Smooth muscle cell (in vitro differentiated cells): Measurements from ENCODE around the gene NSRP1. TPM values are rescaled to one million over a fixed set of nuclear protein-coding genes. Genes with fewer than 3 reads are reported as not detected.

Experiments
- DNase-seq: peaks from one replicate; lab custom pipeline; 2025; ENCODE audit not compliant: unreplicated experiment; lab: John Stamatoyannopoulos, UW
- H2AFZ ChIP-seq: fragments of 200-600 bp; sonication (generic); 2 replicates; pipeline ENCODE4 v1.6.0; 2016; ENCODE audit warnings: antibody characterized with exemption, low read depth, mild to moderate bottlenecking
- H3F3A ChIP-seq: fragments of 200-600 bp; sonication (generic); 2 replicates; pipeline ENCODE4 v1.6.0; 2017; ENCODE audit warnings: antibody characterized with exemption, low read depth
- H3K27ac ChIP-seq: fragments of 200-600 bp; sonication (generic); 2 replicates; pipeline ENCODE4 v1.5.1; 2016; ENCODE audit warnings: low read depth, mild to moderate bottlenecking
- H3K27me3 ChIP-seq: fragments of 200-600 bp; sonication (generic); 2 replicates; pipeline ENCODE4 v1.6.1; 2016; ENCODE audit warnings: low read depth, mild to moderate bottlenecking
- H3K36me3 ChIP-seq: fragments of 200-600 bp; sonication (generic); 2 replicates; pipeline ENCODE4 v1.5.1; 2016; ENCODE audit warnings: low read depth
- H3K4me1 ChIP-seq: fragments of 200-600 bp; sonication (generic); 2 replicates; pipeline ENCODE4 v1.5.1; 2016; ENCODE audit warnings: low read depth
- H3K4me2 ChIP-seq: fragments of 200-600 bp; sonication (generic); 2 replicates; pipeline ENCODE4 v1.6.0; 2016; ENCODE audit warnings: mild to moderate bottlenecking
- H3K4me3 ChIP-seq: fragments of 200-600 bp; sonication (generic); 2 replicates; pipeline ENCODE4 v1.5.1; 2016; ENCODE audit warnings: mild to moderate bottlenecking
- H3K79me2 ChIP-seq: fragments of 200-600 bp; sonication (generic); 2 replicates; pipeline ENCODE4 v1.6.0; 2016; ENCODE audit warnings: low read depth, mild to moderate bottlenecking
- H3K9ac ChIP-seq: fragments of 200-600 bp; sonication (generic); 2 replicates; pipeline ENCODE4 v1.6.0; 2016; ENCODE audit warnings: low read depth
- H3K9me3 ChIP-seq: fragments of 200-600 bp; sonication (generic); replicated peaks from 2 replicates; pipeline ENCODE4 v1.5.1; 2016; ENCODE audit warnings: low read depth
- H4K20me1 ChIP-seq: fragments of 200-600 bp; sonication (generic); 2 replicates; pipeline ENCODE4 v1.6.0; 2016; ENCODE audit warnings: low read depth
- CTCF ChIP-seq: fragments of 200-600 bp; sonication (generic); IDR thresholded peaks from 2 replicates; pipeline ENCODE4 v1.5.1; 2017; ENCODE audit warnings: borderline replicate concordance, mild to moderate bottlenecking, antibody characterized with exemption; ENCODE audit not compliant: insufficient read depth, poor library complexity, severe bottlenecking
- WGBS: methylation state at CpG from one replicate; pipeline ENCODE4 v1.1.7; 2016; ENCODE audit warnings: low lambda C conversion rate; 5-methylcytosine and 5-hydroxymethylcytosine counted together
- polyA plus RNA-seq: library from polyadenylated mRNA; unstranded; fragments of >200 nt; fragmentation: Nextera tagmentation; extraction: Ambion mirVana; gene quantifications from 2 replicates; pipeline ENCODE4 v1.2.1, GENCODE V29; 2016
- total RNA-seq: library from RNA; depleted of rRNA; stranded (reverse); fragments of >200 nt; gene quantifications from 2 replicates; pipeline ENCODE4 v1.2.3, GENCODE V29; 2014

NSRP1 gene
- total and polyA plus RNA-seq, 2 experiments from 2014 or later: 4.9 to 31.4 TPM

GRCh38 chr17:30207655-30208054, 91.0 kb downstream of the NSRP1 start:
- Histone ChIP-seq H3K27ac (no peak overlapping the region), H3K36me3 (no peaks in the 10 kb centered on the region), H3K9ac (no peak overlapping the region), H3K4me2 (no peak overlapping the region), H4K20me1 (no peaks in the 10 kb centered on the region), H3K4me3 (no peak overlapping the region), H3K9me3 (no peaks in the 10 kb centered on the region), H3K27me3 (peaks cover 7% of the 10 kb centered on the region), H3K79me2 (no peaks in the 10 kb centered on the region), H3K4me1 (no peaks in the 10 kb centered on the region), H3F3A (no peaks in the 10 kb centered on the region), H2AFZ (no peak overlapping the region)
- DNase-seq: no peak
- TF ChIP-seq CTCF: no peak
- WGBS: 83% methylated on average over 9 of the region's 9 CpGs

GRCh38 chr17:30208214-30208613, 91.6 kb downstream of the NSRP1 start:
- H3K4me1 ChIP-seq: no peaks in the 10 kb centered on the region
- H3K27me3 ChIP-seq: peaks cover 7% of the 10 kb centered on the region
- H2AFZ ChIP-seq: no peak overlapping the region
- no peaks in the 10 kb centered on the region for H3K9me3 ChIP-seq
- H3F3A ChIP-seq: no peaks in the 10 kb centered on the region
- H3K9ac ChIP-seq: no peak overlapping the region
- H3K27ac ChIP-seq: no peak overlapping the region
- H3K4me3 ChIP-seq: no peak overlapping the region
- no peak for TF ChIP-seq CTCF
- H4K20me1 ChIP-seq: no peaks in the 10 kb centered on the region
- WGBS: 85% methylated on average over 3 of the region's 3 CpGs
- no peak overlapping the region for H3K4me2 ChIP-seq
- H3K36me3 ChIP-seq: no peaks in the 10 kb centered on the region
- H3K79me2 ChIP-seq: no peaks in the 10 kb centered on the region
- no peak for DNase-seq

- H2AFZ ChIP-seq: no peak overlapping the region
- H3F3A ChIP-seq: no peaks in the 10 kb centered on the region
- H3K4me1 ChIP-seq: no peaks in the 10 kb centered on the region
- no peak overlapping the region for H3K27ac ChIP-seq
- H4K20me1 ChIP-seq: no peaks in the 10 kb centered on the region
- no peak overlapping the region for H3K9ac ChIP-seq
- H3K4me3 ChIP-seq: no peak overlapping the region
- no peak for TF ChIP-seq CTCF
- no peaks in the 10 kb centered on the region for H3K79me2 ChIP-seq
- 88% methylated on average over 7 of the region's 7 CpGs for WGBS
- DNase-seq: no peak
- peaks cover 7% of the 10 kb centered on the region for H3K27me3 ChIP-seq
- no peaks in the 10 kb centered on the region for H3K9me3 ChIP-seq
- no peak overlapping the region for H3K4me2 ChIP-seq
- no peaks in the 10 kb centered on the region for H3K36me3 ChIP-seq
Observed at GRCh38 chr17:30209930-30210329, 93.3 kb downstream of the NSRP1 start.

GRCh38 chr17:30210366-30210765, 93.8 kb downstream of the NSRP1 start:
- Histone ChIP-seq H3F3A (no peaks in the 10 kb centered on the region), H3K36me3 (no peaks in the 10 kb centered on the region), H2AFZ (no peak overlapping the region), H3K4me2 (no peak overlapping the region), H3K4me3 (no peak overlapping the region), H3K9me3 (no peaks in the 10 kb centered on the region), H3K27ac (no peak overlapping the region), H3K9ac (no peak overlapping the region), H4K20me1 (no peaks in the 10 kb centered on the region), H3K27me3 (peaks cover 7% of the 10 kb centered on the region), H3K79me2 (no peaks in the 10 kb centered on the region), H3K4me1 (no peaks in the 10 kb centered on the region)
- no peak for DNase-seq
- 90% methylated on average over 11 of the region's 11 CpGs for WGBS
- no peak for TF ChIP-seq CTCF
